K562 (cell line): Measurements from ENCODE around the gene OR56A5. TPM values are rescaled to one million over a fixed set of nuclear protein-coding genes. Genes with fewer than 3 reads are reported as not detected.

Experiments
- ATAC-seq: fragments of 200-7000 bp; cut with Tn5 transposase; 3 replicates; pipeline ENCODE4 v1.9.1; 2020; ENCODE audit warnings: moderate library complexity
- BruUV-seq: library from RNA; stranded (reverse); fragments of 400-500 nt; replicated peaks from 2 replicates; lab custom pipeline; 2021; lab: Mats Ljungman, UMichigan
- CTCF ChIA-PET: fragments of 300-600 bp; formaldehyde crosslinking; extraction: SDS; loops from one replicate; lab custom pipeline; 2021; ENCODE audit warnings: low intra/inter-chr PET ratio; lab: Yijun Ruan, JAX
- POLR2A ChIA-PET: fragments of 300-600, 350-650 bp; sonication (Branson Sonifier 250); formaldehyde crosslinking; extraction: SDS; loops from one replicate; lab custom pipeline; 2021; ENCODE audit warnings: antibody characterized with exemption, inconsistent platforms; lab: Yijun Ruan, JAX
- DNase-seq, 4 experiments: peaks; one replicate each; pipeline versions ENCODE4 v3.0.0 to v3.0.0-alpha.2; 2011 to 2018; ENCODE audit warnings: low spot score in 3 of 4, mixed read lengths in 3 of 4; ENCODE audit errors: extremely low read depth in 1 of 4
- FAIRE-seq: peaks from 2 replicates; lab custom pipeline; 2011; peaks lifted over from hg19 to GRCh38; lab: Jason Lieb, UNC
- H2AFZ ChIP-seq: 2 replicates; pipeline ENCODE4 v1.6.0; 2011; ENCODE audit warnings: low read depth, low read length, control low read depth, inconsistent platforms
- H3K27ac ChIP-seq: fragments of 200-600 bp; 3 replicates; pipeline ENCODE4 v1.8.0; 2011; ENCODE audit warnings: low read depth, mild to moderate bottlenecking, control low read depth, inconsistent platforms, low read length, moderate library complexity, mixed read lengths; ENCODE audit errors: extremely low read depth
- H3K27me3 ChIP-seq, 2 experiments: fragments of 300-600 bp in 1 of 2; 2 replicates in 1 of 2; 3 replicates in 1 of 2; pipeline versions ENCODE4 v1.6.0 to v1.8.0; 2011; ENCODE audit warnings: inconsistent platforms in 2 of 2, low read length in 2 of 2, mild to moderate bottlenecking in 1 of 2, mixed read lengths in 1 of 2, moderate library complexity in 1 of 2; ENCODE audit not compliant: control insufficient read depth in 2 of 2, insufficient read depth in 2 of 2
- H3K36me3 ChIP-seq: fragments of 300-600 bp; 3 replicates; pipeline ENCODE4 v1.8.0; 2011; ENCODE audit warnings: mild to moderate bottlenecking, low read length, inconsistent platforms; ENCODE audit not compliant: control insufficient read depth, insufficient read depth
- H3K4me1 ChIP-seq, 2 experiments: fragments of 200-600 bp in 1 of 2; replicated peaks in 1 of 2; 2 replicates in 1 of 2; 3 replicates in 1 of 2; pipeline versions ENCODE4 v1.5.1 to v1.8.0; 2011; ENCODE audit warnings: inconsistent platforms in 2 of 2, low read length in 2 of 2, mild to moderate bottlenecking in 1 of 2, mixed read lengths in 1 of 2, moderate library complexity in 1 of 2; ENCODE audit not compliant: control insufficient read depth in 2 of 2, insufficient read depth in 2 of 2
- H3K4me2 ChIP-seq: 2 replicates; pipeline ENCODE4 v1.6.1; 2011; ENCODE audit warnings: low read length, control low read depth, inconsistent platforms, mixed read lengths; ENCODE audit not compliant: insufficient read depth
- H3K4me3 ChIP-seq: fragments of 200-600 bp; sonication (generic), shearing (Covaris generic); 2 replicates; pipeline ENCODE4 v1.5.1; 2016; ENCODE audit warnings: control low read depth, inconsistent platforms
- H3K79me2 ChIP-seq: fragments of 200-600 bp; 3 replicates; pipeline ENCODE4 v1.8.0; 2011; ENCODE audit warnings: low read length, inconsistent platforms; ENCODE audit not compliant: control insufficient read depth, insufficient read depth
- H3K9ac ChIP-seq, 2 experiments: 2 replicates each; pipeline versions ENCODE4 v1.6.0 to v1.6.1; 2011; ENCODE audit warnings: low read depth in 2 of 2, low read length in 2 of 2, control low read depth in 1 of 2, inconsistent platforms in 1 of 2, mild to moderate bottlenecking in 1 of 2, mixed read lengths in 1 of 2; ENCODE audit not compliant: insufficient read depth in 1 of 2
- H3K9me1 ChIP-seq: one replicate; pipeline ENCODE4 v1.6.0; 2011; ENCODE audit warnings: inconsistent platforms, mild to moderate bottlenecking, low read length, moderate library complexity; ENCODE audit not compliant: control insufficient read depth, insufficient read depth
- H3K9me3 ChIP-seq: replicated peaks from 2 replicates; pipeline ENCODE4 v1.5.1; 2011; ENCODE audit warnings: low read depth, low read length, inconsistent platforms; ENCODE audit not compliant: control insufficient read depth, insufficient read depth
- H4K20me1 ChIP-seq: replicated peaks from 2 replicates; pipeline ENCODE4 v1.6.1; 2011; ENCODE audit warnings: low read length, inconsistent platforms, mixed read lengths; ENCODE audit not compliant: control insufficient read depth, insufficient read depth
- EHMT2 ChIP-seq: fragments of 450-650 bp; IDR thresholded peaks from 2 replicates; pipeline ENCODE4 v1.6.1; 2018; ENCODE audit warnings: antibody characterized with exemption
- ILK ChIP-seq: fragments of 450-650 bp; IDR thresholded peaks from 2 replicates; pipeline ENCODE4 v1.6.1; 2016; ENCODE audit warnings: missing genetic modification characterization, low read depth, mild to moderate bottlenecking, missing compliant biosample characterization, moderate library complexity, borderline replicate concordance
- KDM2B ChIP-seq: fragments of 250-450 bp; sonication (Bioruptor Pico); IDR thresholded peaks from 2 replicates; pipeline ENCODE4 v1.8.0; 2021; ENCODE audit warnings: mild to moderate bottlenecking, moderate library complexity
- MAFF ChIP-seq: IDR thresholded peaks from 2 replicates; pipeline ENCODE4 v1.6.1; 2012; ENCODE audit warnings: low read length, improper control_type of control experiment
- YY1 ChIP-seq, 3 experiments: IDR thresholded peaks; 2 replicates each; pipeline ENCODE4 v1.6.1; 2011; ENCODE audit warnings: low read length in 2 of 3, mild to moderate bottlenecking in 2 of 3, moderate library complexity in 2 of 3, borderline replicate concordance in 1 of 3, control low read depth in 1 of 3, low read depth in 1 of 3; ENCODE audit not compliant: insufficient read depth in 3 of 3, insufficient replicate concordance in 2 of 3, control insufficient read depth in 1 of 3, insufficient read length in 1 of 3; ENCODE audit errors: extremely low read depth in 1 of 3
- ZNF324 ChIP-seq: fragments of 250-450 bp; sonication (Bioruptor Pico); IDR thresholded peaks from 2 replicates; pipeline ENCODE4 v1.4.0; 2020; ENCODE audit warnings: mild to moderate bottlenecking
- WGBS: fragments of 100-300 bp; shearing (Covaris generic); methylation state at CpG from one replicate; pipeline ENCODE4 v1.1.6; 2016; ENCODE audit warnings: low coverage, mixed read lengths; ENCODE audit not compliant: insufficient coverage; ENCODE audit errors: missing lambda C conversion rate; 5-methylcytosine and 5-hydroxymethylcytosine counted together
- in situ Hi-C: fragments of 300-500 bp; cut with MboI; formaldehyde crosslinking; loops from 4 replicates; pipeline ENCODE4 v1.15.0; 2018; ENCODE audit warnings: inconsistent platforms, mixed read lengths
- intact Hi-C: fragments of 100-400 bp; cut with micrococcal nuclease; formaldehyde crosslinking; loops from 2 replicates; pipeline ENCODE4 v1.14.2; 2022
- polyA plus RNA-seq, 8 experiments: library from polyadenylated mRNA; depleted of rRNA in 4 of 8; stranded (reverse) in 5 of 8; unstranded in 3 of 8; fragments of >200 nt; fragmentation: Nextera tagmentation in 2 of 8; fragmentation: Illumina TruSeq in 1 of 8; extraction: Ambion mirVana in 2 of 8; extraction: Trizol in 1 of 8; gene quantifications; 2 replicates each; pipeline versions ENCODE4 v1.2.1 to v1.2.3, GENCODE V29; 2011 to 2014; ENCODE audit warnings: inconsistent platforms in 1 of 8, missing spikeins in 1 of 8
- total RNA-seq, 7 experiments: library from RNA; depleted of rRNA in 6 of 7; stranded (reverse); fragments of >200 nt in 6 of 7; fragmentation: Illumina TruSeq in 2 of 7; extraction: Trizol in 2 of 7; gene quantifications; 2 replicates each; pipeline versions ENCODE4 v1.2.1 to v1.2.3, GENCODE V29; 2011 to 2021; ENCODE audit warnings: low replicate concordance in 1 of 7
- TF ChIP-seq, protein P1 (sequence below): fragments of 450-650 bp; IDR thresholded peaks from 2 replicates; pipeline ENCODE4 v1.6.1; 2016; ENCODE audit warnings: borderline replicate concordance
- TF ChIP-seq, protein P2 (sequence below): fragments of 450-650 bp; IDR thresholded peaks from 2 replicates; pipeline ENCODE4 v1.6.1; 2018; ENCODE audit warnings: mild to moderate bottlenecking, low read depth; ENCODE audit not compliant: partially characterized antibody

The OR56A5 gene
- total and polyA plus RNA-seq, 9 of the 15 experiments (the other 6 are each of a cell fraction or from before 2014, with no cell fraction given): not detected

DNA sequence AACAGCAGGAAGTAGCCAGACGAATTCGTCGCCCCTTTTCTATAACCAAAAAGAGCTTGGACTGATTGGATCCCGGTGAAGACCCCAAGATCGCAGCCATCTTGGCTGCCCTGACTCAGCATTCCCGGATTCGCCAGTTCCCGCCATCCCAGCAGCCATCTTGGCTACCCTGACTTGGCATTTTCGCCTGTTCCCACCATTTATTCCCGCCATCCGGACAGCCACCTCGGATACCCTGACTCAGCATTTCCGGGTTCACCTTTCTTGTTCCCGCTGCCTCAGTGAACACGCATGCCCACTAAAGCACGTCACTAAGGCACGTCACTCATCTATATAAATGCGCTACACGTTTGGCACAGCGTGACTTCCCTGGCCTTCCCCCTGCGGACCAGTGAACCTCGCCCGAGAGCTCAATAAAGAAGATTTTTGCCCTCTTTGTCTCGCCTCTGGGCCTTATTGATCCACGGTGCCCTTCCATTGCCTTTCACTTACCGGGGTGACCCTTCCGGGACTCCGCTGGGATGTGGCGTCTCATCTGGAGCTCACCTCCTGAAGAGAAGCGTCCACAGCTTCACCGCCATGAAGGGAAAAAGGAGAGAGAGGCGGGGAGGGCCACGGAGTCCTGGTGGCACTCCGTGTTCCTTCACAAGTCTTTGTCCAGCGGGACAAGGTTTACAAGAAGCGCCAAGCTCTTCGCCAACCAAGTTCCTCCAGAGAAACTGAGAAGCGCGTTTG, 30.3 kb downstream of the OR56A5 start (continued):
- TF ChIP-seq YY1 (IDR thresholded peaks at IDR 0.05; ENCODE audit: borderline replicate concordance in 1 of 3, control insufficient read depth in 1 of 3, extremely low read depth in 1 of 3, insufficient read depth in 3 of 3, insufficient read length in 1 of 3, insufficient replicate concordance in 2 of 3, low read depth in 1 of 3, low read length in 2 of 3) (peak in 1 of 3 experiments; percentile 77), MAFF (peak; percentile 75)

DNA sequence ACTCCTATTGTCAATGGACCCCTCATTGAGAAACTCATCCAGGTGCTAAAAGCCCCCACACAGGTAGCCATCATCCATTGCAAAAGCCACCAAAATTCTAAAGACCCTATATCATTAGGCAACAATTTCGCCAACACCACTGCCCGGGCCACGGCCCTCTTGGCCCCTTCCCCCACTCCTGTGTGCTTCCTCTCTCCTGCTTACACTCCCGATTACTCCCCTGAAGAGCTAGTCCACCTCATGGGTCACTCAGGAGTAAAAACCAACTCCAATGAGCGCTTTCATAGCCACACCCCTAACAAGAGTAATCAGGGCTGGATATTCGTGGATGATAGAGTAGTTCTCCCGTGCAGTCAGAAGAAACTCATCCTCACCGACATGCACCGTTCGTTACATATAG, 35.2 kb downstream of the OR56A5 start:
- CTCF ChIA-PET: no interaction called here
- TF ChIP-seq, protein P1, sequence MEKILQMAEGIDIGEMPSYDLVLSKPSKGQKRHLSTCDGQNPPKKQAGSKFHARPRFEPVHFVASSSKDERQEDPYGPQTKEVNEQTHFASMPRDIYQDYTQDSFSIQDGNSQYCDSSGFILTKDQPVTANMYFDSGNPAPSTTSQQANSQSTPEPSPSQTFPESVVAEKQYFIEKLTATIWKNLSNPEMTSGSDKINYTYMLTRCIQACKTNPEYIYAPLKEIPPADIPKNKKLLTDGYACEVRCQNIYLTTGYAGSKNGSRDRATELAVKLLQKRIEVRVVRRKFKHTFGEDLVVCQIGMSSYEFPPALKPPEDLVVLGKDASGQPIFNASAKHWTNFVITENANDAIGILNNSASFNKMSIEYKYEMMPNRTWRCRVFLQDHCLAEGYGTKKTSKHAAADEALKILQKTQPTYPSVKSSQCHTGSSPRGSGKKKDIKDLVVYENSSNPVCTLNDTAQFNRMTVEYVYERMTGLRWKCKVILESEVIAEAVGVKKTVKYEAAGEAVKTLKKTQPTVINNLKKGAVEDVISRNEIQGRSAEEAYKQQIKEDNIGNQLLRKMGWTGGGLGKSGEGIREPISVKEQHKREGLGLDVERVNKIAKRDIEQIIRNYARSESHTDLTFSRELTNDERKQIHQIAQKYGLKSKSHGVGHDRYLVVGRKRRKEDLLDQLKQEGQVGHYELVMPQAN: no peak
- TF ChIP-seq, protein P2, sequence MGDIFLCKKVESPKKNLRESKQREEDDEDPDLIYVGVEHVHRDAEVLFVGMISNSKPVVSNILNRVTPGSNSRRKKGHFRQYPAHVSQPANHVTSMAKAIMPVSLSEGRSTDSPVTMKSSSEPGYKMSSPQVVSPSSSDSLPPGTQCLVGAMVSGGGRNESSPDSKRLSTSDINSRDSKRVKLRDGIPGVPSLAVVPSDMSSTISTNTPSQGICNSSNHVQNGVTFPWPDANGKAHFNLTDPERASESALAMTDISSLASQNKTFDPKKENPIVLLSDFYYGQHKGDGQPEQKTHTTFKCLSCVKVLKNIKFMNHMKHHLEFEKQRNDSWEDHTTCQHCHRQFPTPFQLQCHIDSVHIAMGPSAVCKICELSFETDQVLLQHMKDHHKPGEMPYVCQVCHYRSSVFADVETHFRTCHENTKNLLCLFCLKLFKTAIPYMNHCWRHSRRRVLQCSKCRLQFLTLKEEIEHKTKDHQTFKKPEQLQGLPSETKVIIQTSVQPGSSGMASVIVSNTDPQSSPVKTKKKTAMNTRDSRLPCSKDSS: no peak
- TF ChIP-seq EHMT2 (no peak), ZNF324 (CRISPR knock-in tag) (no peak), KDM2B (CRISPR knock-in tag) (no peak), ILK (tag) (no peak)
- H3K9me3 ChIP-seq: no peaks in the 10 kb centered on the region; the same call in 1 of the 2 replicates
- no peak overlapping the region for H3K4me3 ChIP-seq
- H4K20me1 ChIP-seq: no peaks in the 10 kb centered on the region
- FAIRE-seq (no peak), ATAC-seq (no peak), DNase-seq (no peak)
- H3K9me1 ChIP-seq: no peaks in the 10 kb centered on the region
- H3K27me3 ChIP-seq: peaks cover 26 to 65% of the 10 kb centered on the region in 2 experiments; a peak in 4 of 5 replicates
- no peaks in the 10 kb centered on the region; the same call in 2 of the 3 replicates for H3K79me2 ChIP-seq
- 21% methylated on average over 10 of the region's 10 CpGs for whole genome bisulfite sequencing
- no peak overlapping the region for H2AFZ ChIP-seq
- no peak overlapping the region for H3K9ac ChIP-seq
- H3K27ac ChIP-seq: no peak overlapping the region
- no peaks in the 10 kb centered on the region for H3K36me3 ChIP-seq
- intact Hi-C loops (no loop called here), in situ Hi-C loops (no loop called here)
- POLR2A ChIA-PET: interaction anchor here (1.0 kb wide), 1 partner anchor 248 kb away, joined by 3 read pairs; the partner anchor contains the start of gene TRIM5
- H3K4me1 ChIP-seq: peaks cover 0 to 4% of the 10 kb centered on the region in 2 experiments; a peak in 2 of 5 replicates
- H3K4me2 ChIP-seq: no peak overlapping the region
- no TSS peak for BruUV-seq
